Liver (tissue), 9 donors: ENCODE measurements around the gene WARS2. TPM values are rescaled to one million over a fixed set of nuclear protein-coding genes. Genes with fewer than 3 reads are reported as not detected.

Experiments used
- DNase-seq: peaks from one replicate; pipeline ENCODE4 v3.0.0-alpha.2; 2017; ENCODE audit warnings: low spot score
- H3K27ac ChIP-seq, 2 donors: one replicate each; pipeline ENCODE4 v1.7.0; 2013; ENCODE audit warnings: inconsistent platforms in 2 of 2, low read length in 2 of 2, control low read depth in 1 of 2, low read depth in 1 of 2, mild to moderate bottlenecking in 1 of 2
- H3K27me3 ChIP-seq, 4 donors: one replicate each; pipeline versions ENCODE4 v1.6.1 to v1.7.0; 2013; ENCODE audit warnings: low read length in 3 of 4, inconsistent platforms in 1 of 4, mild to moderate bottlenecking in 1 of 4, moderate library complexity in 1 of 4; ENCODE audit not compliant: control insufficient read depth in 4 of 4, insufficient read depth in 4 of 4
- H3K36me3 ChIP-seq, 4 donors: one replicate each; pipeline versions ENCODE4 v1.6.1 to v1.7.0; 2013; ENCODE audit warnings: low read length in 3 of 4, mild to moderate bottlenecking in 3 of 4, low read depth in 1 of 4, moderate library complexity in 1 of 4; ENCODE audit not compliant: control insufficient read depth in 4 of 4, insufficient read depth in 3 of 4
- H3K4me1 ChIP-seq, 4 donors: one replicate each; pipeline versions ENCODE4 v1.6.1 to v1.7.0; 2013; ENCODE audit warnings: low read length in 3 of 4, mild to moderate bottlenecking in 3 of 4, moderate library complexity in 1 of 4; ENCODE audit not compliant: control insufficient read depth in 4 of 4, insufficient read depth in 4 of 4
- H3K4me3 ChIP-seq, 3 donors: one replicate each; pipeline versions ENCODE4 v1.6.1 to v1.7.0; 2013; ENCODE audit warnings: low read length in 3 of 3, control low read depth in 1 of 3, low read depth in 1 of 3, mild to moderate bottlenecking in 1 of 3
- H3K9ac ChIP-seq, 2 donors: one replicate each; pipeline ENCODE4 v1.7.0; 2013; ENCODE audit warnings: low read length in 2 of 2, mild to moderate bottlenecking in 2 of 2, moderate library complexity in 2 of 2, control low read depth in 1 of 2, low read depth in 1 of 2
- H3K9me3 ChIP-seq, 4 donors: one replicate each; pipeline versions ENCODE4 v1.6.1 to v1.7.0; 2013; ENCODE audit warnings: low read length in 3 of 4; ENCODE audit not compliant: control insufficient read depth in 4 of 4
- EGR1 ChIP-seq, 2 donors: IDR thresholded peaks; 2 replicates each; pipeline ENCODE4 v1.6.1; 2016 to 2018; ENCODE audit warnings: antibody characterized with exemption in 2 of 2, low read depth in 2 of 2
- FOXA1 ChIP-seq: IDR thresholded peaks from 2 replicates; pipeline ENCODE4 v1.6.1; 2016; ENCODE audit warnings: antibody characterized with exemption
- FOXA2 ChIP-seq: IDR thresholded peaks from 2 replicates; pipeline ENCODE4 v1.6.1; 2016; ENCODE audit warnings: antibody characterized with exemption
- GABPA ChIP-seq, 2 donors: IDR thresholded peaks in 1 of 2; conservative IDR thresholded peaks in 1 of 2; 2 replicates each; pipeline ENCODE4 v1.6.1; 2016; ENCODE audit warnings: antibody characterized with exemption in 2 of 2, mild to moderate bottlenecking in 1 of 2, moderate library complexity in 1 of 2
- HNF4A ChIP-seq, 2 donors: conservative IDR thresholded peaks; 2 replicates each; pipeline ENCODE4 v1.6.1; 2016; ENCODE audit warnings: antibody characterized with exemption in 2 of 2, mild to moderate bottlenecking in 2 of 2
- HNF4G ChIP-seq: IDR thresholded peaks from 2 replicates; pipeline ENCODE4 v1.6.1; 2016; ENCODE audit warnings: antibody characterized with exemption
- JUND ChIP-seq, 2 donors: IDR thresholded peaks; 2 replicates each; pipeline ENCODE4 v1.6.1; 2016; ENCODE audit warnings: antibody characterized with exemption in 2 of 2
- NR2F2 ChIP-seq: IDR thresholded peaks from 2 replicates; pipeline ENCODE4 v1.6.1; 2016; ENCODE audit warnings: antibody characterized with exemption
- RAD21 ChIP-seq, 2 donors: IDR thresholded peaks; 2 replicates each; pipeline ENCODE4 v1.6.1; 2016; ENCODE audit warnings: antibody characterized with exemption in 2 of 2, mild to moderate bottlenecking in 2 of 2
- RXRA ChIP-seq, 2 donors: IDR thresholded peaks; 2 replicates each; pipeline ENCODE4 v1.6.1; 2017 to 2018; ENCODE audit warnings: antibody characterized with exemption in 2 of 2, mild to moderate bottlenecking in 1 of 2
- SP1 ChIP-seq: IDR thresholded peaks from 2 replicates; pipeline ENCODE4 v1.6.1; 2018; ENCODE audit warnings: antibody characterized with exemption, mild to moderate bottlenecking
- TAF1 ChIP-seq: conservative IDR thresholded peaks from 2 replicates; pipeline ENCODE4 v1.6.1; 2016; ENCODE audit warnings: antibody characterized with exemption, mild to moderate bottlenecking
- YY1 ChIP-seq: IDR thresholded peaks from 2 replicates; pipeline ENCODE4 v1.6.1; 2016; ENCODE audit warnings: antibody characterized with exemption, mild to moderate bottlenecking
- WGBS: extraction: QIAGEN DNeasy Blood & Tissue Kit; methylation state at CpG from one replicate; pipeline ENCODE4 v1.1.7; 2013; 5-methylcytosine and 5-hydroxymethylcytosine counted together
- polyA plus RNA-seq, 2 donors: library from polyadenylated mRNA; stranded (reverse) in 1 of 2; unstranded in 1 of 2; fragments of 200-250 nt in 1 of 2; fragments of >200 nt in 1 of 2; fragmentation: Nextera tagmentation in 1 of 2; extraction: Ambion mirVana in 1 of 2; gene quantifications; one replicate each; pipeline versions ENCODE4 v1.2.1 to v1.2.3, GENCODE V29; 2013 to 2015
- total RNA-seq, 2 donors: library from RNA; depleted of rRNA; stranded (reverse); fragments of >200 nt; gene quantifications; one replicate each; pipeline ENCODE4 v1.2.3, GENCODE V29; 2014
- TF ChIP-seq, protein P1 (sequence below): IDR thresholded peaks from 2 replicates; pipeline ENCODE4 v1.6.1; 2016; ENCODE audit warnings: antibody characterized with exemption
- TF ChIP-seq, protein P2 (sequence below): IDR thresholded peaks from 2 replicates; pipeline ENCODE4 v1.6.1; 2016; ENCODE audit warnings: antibody characterized with exemption, mild to moderate bottlenecking
- TF ChIP-seq, protein P3 (sequence below): IDR thresholded peaks from 2 replicates; pipeline ENCODE4 v1.6.1; 2016; ENCODE audit warnings: antibody characterized with exemption
- TF ChIP-seq, protein P4 (sequence below): fragments of 150-350 bp; IDR thresholded peaks from 2 replicates; pipeline ENCODE4 v1.5.1; 2017; ENCODE audit warnings: improper control_type of control experiment, low read depth, low read length; ENCODE audit not compliant: missing input control
- TF ChIP-seq, protein P5 (sequence below): IDR thresholded peaks from 2 replicates; pipeline ENCODE4 v1.6.1; 2016; ENCODE audit warnings: antibody characterized with exemption
- donor health status: healthy.
- donor health status: healthy.
- donor health status: healthy.
- donor health status: healthy.
- donor health status: healthy.

Gene WARS2
- total and polyA plus RNA-seq, 4 donors: 3.5 to 14.5 (median 7.0) TPM

DNA sequence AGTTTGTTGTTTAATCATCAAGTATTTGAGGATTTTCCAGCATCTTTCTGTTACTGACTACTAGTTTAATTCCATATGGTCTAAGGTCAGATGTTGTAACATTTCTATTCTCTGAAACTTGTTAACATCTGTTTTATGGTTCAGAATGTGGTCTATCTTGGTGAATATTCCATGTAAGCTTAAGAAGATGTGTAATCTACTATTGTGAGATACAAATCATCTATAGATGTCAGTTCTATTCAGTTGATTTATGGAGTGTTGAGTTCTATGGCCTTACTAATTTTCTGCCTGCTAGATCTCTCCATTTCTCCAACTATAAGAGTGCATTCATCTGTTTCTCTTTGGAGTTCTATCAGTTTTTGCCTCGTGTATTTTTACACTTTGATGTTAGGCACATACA lies 31.5 kb downstream of the WARS2 start:
- Histone ChIP-seq H3K27me3 (no peaks in the 10 kb centered on the region), H3K4me1 (no peaks in the 10 kb centered on the region), H3K27ac (no peak overlapping the region), H3K4me3 (no peak overlapping the region), H3K9me3 (no peaks in the 10 kb centered on the region), H3K36me3 (no peaks in the 10 kb centered on the region), H3K9ac (no peak overlapping the region)
- TF ChIP-seq, protein P1, sequence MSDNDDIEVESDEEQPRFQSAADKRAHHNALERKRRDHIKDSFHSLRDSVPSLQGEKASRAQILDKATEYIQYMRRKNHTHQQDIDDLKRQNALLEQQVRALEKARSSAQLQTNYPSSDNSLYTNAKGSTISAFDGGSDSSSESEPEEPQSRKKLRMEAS: no peak
- no peak for TF ChIP-seq TAF1
- no peak for TF ChIP-seq GABPA (IDR thresholded peaks at IDR 0.05 in 1 of 2, conservative IDR thresholded peaks at IDR 0.05 in 1 of 2)
- no peak for TF ChIP-seq RAD21 (IDR thresholded peaks at IDR 0.05)
- TF ChIP-seq, protein P2, sequence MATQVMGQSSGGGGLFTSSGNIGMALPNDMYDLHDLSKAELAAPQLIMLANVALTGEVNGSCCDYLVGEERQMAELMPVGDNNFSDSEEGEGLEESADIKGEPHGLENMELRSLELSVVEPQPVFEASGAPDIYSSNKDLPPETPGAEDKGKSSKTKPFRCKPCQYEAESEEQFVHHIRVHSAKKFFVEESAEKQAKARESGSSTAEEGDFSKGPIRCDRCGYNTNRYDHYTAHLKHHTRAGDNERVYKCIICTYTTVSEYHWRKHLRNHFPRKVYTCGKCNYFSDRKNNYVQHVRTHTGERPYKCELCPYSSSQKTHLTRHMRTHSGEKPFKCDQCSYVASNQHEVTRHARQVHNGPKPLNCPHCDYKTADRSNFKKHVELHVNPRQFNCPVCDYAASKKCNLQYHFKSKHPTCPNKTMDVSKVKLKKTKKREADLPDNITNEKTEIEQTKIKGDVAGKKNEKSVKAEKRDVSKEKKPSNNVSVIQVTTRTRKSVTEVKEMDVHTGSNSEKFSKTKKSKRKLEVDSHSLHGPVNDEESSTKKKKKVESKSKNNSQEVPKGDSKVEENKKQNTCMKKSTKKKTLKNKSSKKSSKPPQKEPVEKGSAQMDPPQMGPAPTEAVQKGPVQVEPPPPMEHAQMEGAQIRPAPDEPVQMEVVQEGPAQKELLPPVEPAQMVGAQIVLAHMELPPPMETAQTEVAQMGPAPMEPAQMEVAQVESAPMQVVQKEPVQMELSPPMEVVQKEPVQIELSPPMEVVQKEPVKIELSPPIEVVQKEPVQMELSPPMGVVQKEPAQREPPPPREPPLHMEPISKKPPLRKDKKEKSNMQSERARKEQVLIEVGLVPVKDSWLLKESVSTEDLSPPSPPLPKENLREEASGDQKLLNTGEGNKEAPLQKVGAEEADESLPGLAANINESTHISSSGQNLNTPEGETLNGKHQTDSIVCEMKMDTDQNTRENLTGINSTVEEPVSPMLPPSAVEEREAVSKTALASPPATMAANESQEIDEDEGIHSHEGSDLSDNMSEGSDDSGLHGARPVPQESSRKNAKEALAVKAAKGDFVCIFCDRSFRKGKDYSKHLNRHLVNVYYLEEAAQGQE: no peak
- TF ChIP-seq NR2F2: no peak
- TF ChIP-seq, protein P3, sequence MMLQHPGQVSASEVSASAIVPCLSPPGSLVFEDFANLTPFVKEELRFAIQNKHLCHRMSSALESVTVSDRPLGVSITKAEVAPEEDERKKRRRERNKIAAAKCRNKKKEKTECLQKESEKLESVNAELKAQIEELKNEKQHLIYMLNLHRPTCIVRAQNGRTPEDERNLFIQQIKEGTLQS: no peak
- no peak for TF ChIP-seq HNF4A (conservative IDR thresholded peaks at IDR 0.05)
- TF ChIP-seq SP1: no peak
- no peak for TF ChIP-seq FOXA1
- TF ChIP-seq HNF4G: no peak
- no peak for TF ChIP-seq RXRA (IDR thresholded peaks at IDR 0.05)
- no peak for TF ChIP-seq FOXA2
- no peak for DNase-seq
- 79% methylated on average over 1 of the region's 1 CpG for WGBS

DNA sequence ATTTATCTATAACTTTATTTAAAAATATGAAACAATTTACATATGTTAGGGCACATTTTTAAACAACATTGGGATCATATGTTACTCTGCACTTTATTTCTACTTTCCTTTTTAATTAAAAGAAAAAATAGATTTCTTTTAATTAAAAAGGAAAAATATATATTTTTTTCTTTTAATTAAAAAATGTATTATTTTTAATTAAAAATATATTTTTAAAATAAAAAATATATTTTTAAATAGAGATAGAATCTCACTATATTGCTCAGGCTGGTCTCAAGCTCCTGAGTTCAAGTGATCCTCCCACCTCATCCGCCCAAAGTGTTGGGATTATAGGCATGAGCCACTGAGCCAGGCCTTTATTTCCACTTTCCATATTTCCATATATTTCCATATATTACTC lies 36.7 kb downstream of the WARS2 start:
- Histone ChIP-seq H3K27me3 (no peaks in the 10 kb centered on the region), H3K4me3 (no peak overlapping the region), H3K27ac (no peak overlapping the region), H3K36me3 (no peaks in the 10 kb centered on the region), H3K4me1 (no peaks in the 10 kb centered on the region), H3K9me3 (no peaks in the 10 kb centered on the region), H3K9ac (no peak overlapping the region)
- TF ChIP-seq RXRA (IDR thresholded peaks at IDR 0.05): no peak
- TF ChIP-seq HNF4A (conservative IDR thresholded peaks at IDR 0.05): no peak
- TF ChIP-seq NR2F2: no peak
- TF ChIP-seq, protein P4, sequence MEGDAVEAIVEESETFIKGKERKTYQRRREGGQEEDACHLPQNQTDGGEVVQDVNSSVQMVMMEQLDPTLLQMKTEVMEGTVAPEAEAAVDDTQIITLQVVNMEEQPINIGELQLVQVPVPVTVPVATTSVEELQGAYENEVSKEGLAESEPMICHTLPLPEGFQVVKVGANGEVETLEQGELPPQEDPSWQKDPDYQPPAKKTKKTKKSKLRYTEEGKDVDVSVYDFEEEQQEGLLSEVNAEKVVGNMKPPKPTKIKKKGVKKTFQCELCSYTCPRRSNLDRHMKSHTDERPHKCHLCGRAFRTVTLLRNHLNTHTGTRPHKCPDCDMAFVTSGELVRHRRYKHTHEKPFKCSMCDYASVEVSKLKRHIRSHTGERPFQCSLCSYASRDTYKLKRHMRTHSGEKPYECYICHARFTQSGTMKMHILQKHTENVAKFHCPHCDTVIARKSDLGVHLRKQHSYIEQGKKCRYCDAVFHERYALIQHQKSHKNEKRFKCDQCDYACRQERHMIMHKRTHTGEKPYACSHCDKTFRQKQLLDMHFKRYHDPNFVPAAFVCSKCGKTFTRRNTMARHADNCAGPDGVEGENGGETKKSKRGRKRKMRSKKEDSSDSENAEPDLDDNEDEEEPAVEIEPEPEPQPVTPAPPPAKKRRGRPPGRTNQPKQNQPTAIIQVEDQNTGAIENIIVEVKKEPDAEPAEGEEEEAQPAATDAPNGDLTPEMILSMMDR: no peak
- TF ChIP-seq, protein P5, sequence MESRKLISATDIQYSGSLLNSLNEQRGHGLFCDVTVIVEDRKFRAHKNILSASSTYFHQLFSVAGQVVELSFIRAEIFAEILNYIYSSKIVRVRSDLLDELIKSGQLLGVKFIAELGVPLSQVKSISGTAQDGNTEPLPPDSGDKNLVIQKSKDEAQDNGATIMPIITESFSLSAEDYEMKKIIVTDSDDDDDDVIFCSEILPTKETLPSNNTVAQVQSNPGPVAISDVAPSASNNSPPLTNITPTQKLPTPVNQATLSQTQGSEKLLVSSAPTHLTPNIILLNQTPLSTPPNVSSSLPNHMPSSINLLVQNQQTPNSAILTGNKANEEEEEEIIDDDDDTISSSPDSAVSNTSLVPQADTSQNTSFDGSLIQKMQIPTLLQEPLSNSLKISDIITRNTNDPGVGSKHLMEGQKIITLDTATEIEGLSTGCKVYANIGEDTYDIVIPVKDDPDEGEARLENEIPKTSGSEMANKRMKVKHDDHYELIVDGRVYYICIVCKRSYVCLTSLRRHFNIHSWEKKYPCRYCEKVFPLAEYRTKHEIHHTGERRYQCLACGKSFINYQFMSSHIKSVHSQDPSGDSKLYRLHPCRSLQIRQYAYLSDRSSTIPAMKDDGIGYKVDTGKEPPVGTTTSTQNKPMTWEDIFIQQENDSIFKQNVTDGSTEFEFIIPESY: no peak
- no peak for TF ChIP-seq FOXA1
- TF ChIP-seq, protein P3: no peak
- no peak for TF ChIP-seq YY1
- TF ChIP-seq FOXA2: no peak
- no peak for TF ChIP-seq JUND (IDR thresholded peaks at IDR 0.05)
- TF ChIP-seq GABPA (IDR thresholded peaks at IDR 0.05 in 1 of 2, conservative IDR thresholded peaks at IDR 0.05 in 1 of 2): no peak
- TF ChIP-seq, protein P2: no peak
- TF ChIP-seq HNF4G: no peak
- TF ChIP-seq, protein P1: no peak
- TF ChIP-seq RAD21 (IDR thresholded peaks at IDR 0.05): no peak
- no peak for TF ChIP-seq EGR1 (IDR thresholded peaks at IDR 0.05; ENCODE audit: low read depth in 2 of 2)
- no peak for TF ChIP-seq TAF1
- TF ChIP-seq SP1: no peak
- DNase-seq: no peak
- 99% methylated on average over 1 of the region's 1 CpG for WGBS
